ENCODE data around the gene PAPLN.

DNA sequence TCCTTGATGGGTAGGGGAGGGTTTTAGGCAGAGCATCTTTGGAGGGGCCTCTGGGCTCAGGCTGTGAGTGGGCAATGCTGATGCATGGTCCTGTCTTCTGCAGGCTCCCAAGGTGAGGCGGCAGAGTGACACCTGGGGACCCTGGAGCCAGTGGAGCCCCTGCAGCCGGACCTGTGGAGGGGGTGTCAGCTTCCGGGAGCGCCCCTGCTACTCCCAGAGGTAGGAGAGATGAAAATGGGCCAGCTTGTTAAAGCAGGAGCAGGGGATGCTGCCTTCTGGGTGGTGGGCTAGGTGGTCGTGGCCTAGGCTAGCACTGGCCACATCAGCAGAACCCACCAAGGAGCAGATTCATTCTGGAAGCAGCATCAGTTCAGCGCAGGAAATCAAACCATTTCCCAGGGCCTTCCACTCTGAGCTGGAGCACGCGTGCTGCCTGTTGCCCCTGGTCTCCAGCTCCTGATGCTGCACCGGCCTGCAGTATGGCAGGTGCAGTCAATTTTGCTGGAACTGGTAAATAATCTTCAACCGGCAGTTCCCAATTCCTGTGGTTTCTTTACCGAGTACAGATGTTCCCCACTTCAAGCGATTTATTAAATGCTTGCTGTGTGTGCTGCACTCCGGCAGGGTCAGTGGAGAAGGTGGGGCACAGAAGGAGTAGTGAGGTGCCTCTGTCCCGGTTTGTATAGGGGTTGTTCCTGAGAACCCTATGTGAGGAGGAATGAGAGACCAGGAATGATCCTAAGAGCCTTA lies 7.4 kb downstream of the PAPLN start:
- TF ChIP-seq, protein P1, sequence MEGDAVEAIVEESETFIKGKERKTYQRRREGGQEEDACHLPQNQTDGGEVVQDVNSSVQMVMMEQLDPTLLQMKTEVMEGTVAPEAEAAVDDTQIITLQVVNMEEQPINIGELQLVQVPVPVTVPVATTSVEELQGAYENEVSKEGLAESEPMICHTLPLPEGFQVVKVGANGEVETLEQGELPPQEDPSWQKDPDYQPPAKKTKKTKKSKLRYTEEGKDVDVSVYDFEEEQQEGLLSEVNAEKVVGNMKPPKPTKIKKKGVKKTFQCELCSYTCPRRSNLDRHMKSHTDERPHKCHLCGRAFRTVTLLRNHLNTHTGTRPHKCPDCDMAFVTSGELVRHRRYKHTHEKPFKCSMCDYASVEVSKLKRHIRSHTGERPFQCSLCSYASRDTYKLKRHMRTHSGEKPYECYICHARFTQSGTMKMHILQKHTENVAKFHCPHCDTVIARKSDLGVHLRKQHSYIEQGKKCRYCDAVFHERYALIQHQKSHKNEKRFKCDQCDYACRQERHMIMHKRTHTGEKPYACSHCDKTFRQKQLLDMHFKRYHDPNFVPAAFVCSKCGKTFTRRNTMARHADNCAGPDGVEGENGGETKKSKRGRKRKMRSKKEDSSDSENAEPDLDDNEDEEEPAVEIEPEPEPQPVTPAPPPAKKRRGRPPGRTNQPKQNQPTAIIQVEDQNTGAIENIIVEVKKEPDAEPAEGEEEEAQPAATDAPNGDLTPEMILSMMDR (IDR thresholded peaks at IDR 0.05; ENCODE audit: insufficient read depth, low read length, poor library complexity, severe bottlenecking): no peak
- TF ChIP-seq EZH2phosphoT487 (conservative IDR thresholded peaks at IDR 0.05; ENCODE audit: low read length): no peak

Measured in SU-DHL-6 (cell line).